Keratinocyte (primary cell): ENCODE results near the gene HMGB2. TPM values are rescaled to one million over a fixed set of nuclear protein-coding genes. Genes with fewer than 3 reads are reported as not detected.

ENCODE experiments used
- DNase-seq: peaks from one replicate; pipeline ENCODE4 v3.0.0-alpha.2; 2011; ENCODE audit warnings: low read depth, missing footprints, low spot score
- FAIRE-seq: peaks from 2 replicates; lab custom pipeline; 2011; peaks lifted over from hg19 to GRCh38; lab: Jason Lieb, UNC
- H2AFZ ChIP-seq: 2 replicates; pipeline ENCODE4 v1.6.0; 2012; ENCODE audit warnings: low read length, control low read depth, inconsistent platforms; ENCODE audit not compliant: control insufficient read depth
- H3K27ac ChIP-seq: 2 replicates; pipeline ENCODE4 v1.5.1; 2011; ENCODE audit warnings: low read length; ENCODE audit not compliant: control insufficient read depth, insufficient read depth
- H3K27me3 ChIP-seq: 3 replicates; pipeline ENCODE4 v1.6.0; 2011; ENCODE audit warnings: low read length; ENCODE audit not compliant: control insufficient read depth, insufficient read depth; ENCODE audit errors: extremely low read depth
- H3K36me3 ChIP-seq, 2 experiments: 2 replicates in 1 of 2; 3 replicates in 1 of 2; pipeline ENCODE4 v1.5.1; 2011; ENCODE audit warnings: low read length in 2 of 2, mild to moderate bottlenecking in 1 of 2; ENCODE audit not compliant: control insufficient read depth in 2 of 2, insufficient read depth in 2 of 2; ENCODE audit errors: extremely low read depth in 1 of 2
- H3K4me1 ChIP-seq: 3 replicates; pipeline ENCODE4 v1.5.1; 2011; ENCODE audit warnings: low read length; ENCODE audit not compliant: control insufficient read depth, insufficient read depth; ENCODE audit errors: extremely low read depth
- H3K4me2 ChIP-seq: 3 replicates; pipeline ENCODE4 v1.6.0; 2011; ENCODE audit warnings: low read depth, low read length; ENCODE audit not compliant: control insufficient read depth, insufficient read depth; ENCODE audit errors: extremely low read depth
- H3K4me3 ChIP-seq, 3 experiments: fragments of 200-600 bp in 1 of 3; sonication (generic) in 1 of 3; 2 replicates in 2 of 3; 3 replicates in 1 of 3; pipeline ENCODE4 v1.5.1; 2011 to 2016; ENCODE audit warnings: low read length in 3 of 3, mild to moderate bottlenecking in 3 of 3, control low read depth in 2 of 3, inconsistent platforms in 1 of 3, low read depth in 1 of 3, mixed read lengths in 1 of 3, mixed run types in 1 of 3, moderate library complexity in 1 of 3; ENCODE audit not compliant: control insufficient read depth in 2 of 3, insufficient read depth in 2 of 3; ENCODE audit errors: extremely low read depth in 1 of 3
- H3K79me2 ChIP-seq: 2 replicates; pipeline ENCODE4 v1.6.0; 2012; ENCODE audit warnings: low read length; ENCODE audit not compliant: control insufficient read depth, insufficient read depth
- H3K9ac ChIP-seq: 3 replicates; pipeline ENCODE4 v1.6.0; 2011; ENCODE audit warnings: low read length; ENCODE audit not compliant: control insufficient read depth, insufficient read depth; ENCODE audit errors: extremely low read depth
- H3K9me1 ChIP-seq: 3 replicates; pipeline ENCODE4 v1.6.0; 2011; ENCODE audit warnings: low read length; ENCODE audit not compliant: control insufficient read depth, insufficient read depth; ENCODE audit errors: extremely low read depth
- H3K9me3 ChIP-seq: 2 replicates; pipeline ENCODE4 v1.5.1; 2012; ENCODE audit warnings: low read depth, low read length; ENCODE audit not compliant: control insufficient read depth
- H4K20me1 ChIP-seq: 3 replicates; pipeline ENCODE4 v1.6.0; 2011; ENCODE audit warnings: low read length; ENCODE audit not compliant: control insufficient read depth, insufficient read depth; ENCODE audit errors: extremely low read depth
- EZH2 ChIP-seq: IDR thresholded peaks from one replicate; pipeline ENCODE4 v1.6.1; 2012; ENCODE audit warnings: inconsistent platforms, mild to moderate bottlenecking, low read length, moderate library complexity
- dilution Hi-C: fragments of 300-500 bp; cut with MboI; formaldehyde crosslinking; loops from one replicate; pipeline ENCODE4 v1.7.0; 2020; ENCODE audit warnings: low sequenced_read_pairs; ENCODE audit not compliant: extremely low pct_ligation_motif_present
- polyA plus RNA-seq, 5 experiments: library from polyadenylated mRNA; depleted of rRNA in 3 of 5; stranded (reverse) in 3 of 5; stranded (forward) in 1 of 5; unstranded in 1 of 5; fragments of >200 nt; gene quantifications; 1 replicate in 1 of 5; 2 replicates in 3 of 5; 3 replicates in 1 of 5; pipeline versions ENCODE4 v1.2.1 to v1.2.3, GENCODE V29; 2011 to 2012; ENCODE audit warnings: missing spikeins in 2 of 5, low read depth in 1 of 5, low replicate concordance in 1 of 5
- TF ChIP-seq, protein P1 (sequence below), 3 experiments: IDR thresholded peaks in 1 of 3; conservative IDR thresholded peaks in 1 of 3; optimal IDR thresholded peaks in 1 of 3; 2 replicates in 2 of 3; 3 replicates in 1 of 3; pipeline versions ENCODE3 to v1.5.1; 2011; ENCODE audit warnings: low read length in 3 of 3, mild to moderate bottlenecking in 3 of 3, moderate library complexity in 2 of 3, control low read depth in 1 of 3, inconsistent platforms in 1 of 3; ENCODE audit not compliant: insufficient read depth in 2 of 3; ENCODE audit errors: extremely low read depth in 1 of 3

Gene HMGB2
- polyA plus RNA-seq, 1 donor (not counting 4 experiments of a cell fraction or from before 2014, with no cell fraction given) = 55.9 TPM

DNA sequence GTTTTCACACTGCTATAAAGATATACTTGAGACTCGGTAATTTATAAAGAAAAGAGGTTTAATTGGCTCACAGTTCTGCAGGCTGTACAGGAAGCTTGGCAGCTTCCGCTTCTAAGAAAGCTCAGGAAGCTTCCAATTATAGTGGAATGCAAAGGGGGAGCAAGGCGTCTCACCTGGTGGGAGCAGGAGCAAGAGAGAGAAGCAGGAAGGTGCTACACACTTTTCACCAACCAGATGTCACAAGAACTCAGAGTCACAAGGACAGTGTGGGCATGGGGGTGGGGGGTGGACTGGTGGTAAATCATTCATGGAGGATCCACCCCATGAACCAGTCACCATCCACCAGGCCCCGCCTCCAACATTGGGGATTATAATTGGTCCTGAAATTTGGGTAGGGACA lies 22.8 kb downstream of the HMGB2 start:
- H3K4me3 ChIP-seq = no peak overlapping the region
- H4K20me1 ChIP-seq = no peaks in the 10 kb centered on the region
- no peak overlapping the region for H3K27ac ChIP-seq
- no peak for DNase-seq
- TF ChIP-seq, protein P1, sequence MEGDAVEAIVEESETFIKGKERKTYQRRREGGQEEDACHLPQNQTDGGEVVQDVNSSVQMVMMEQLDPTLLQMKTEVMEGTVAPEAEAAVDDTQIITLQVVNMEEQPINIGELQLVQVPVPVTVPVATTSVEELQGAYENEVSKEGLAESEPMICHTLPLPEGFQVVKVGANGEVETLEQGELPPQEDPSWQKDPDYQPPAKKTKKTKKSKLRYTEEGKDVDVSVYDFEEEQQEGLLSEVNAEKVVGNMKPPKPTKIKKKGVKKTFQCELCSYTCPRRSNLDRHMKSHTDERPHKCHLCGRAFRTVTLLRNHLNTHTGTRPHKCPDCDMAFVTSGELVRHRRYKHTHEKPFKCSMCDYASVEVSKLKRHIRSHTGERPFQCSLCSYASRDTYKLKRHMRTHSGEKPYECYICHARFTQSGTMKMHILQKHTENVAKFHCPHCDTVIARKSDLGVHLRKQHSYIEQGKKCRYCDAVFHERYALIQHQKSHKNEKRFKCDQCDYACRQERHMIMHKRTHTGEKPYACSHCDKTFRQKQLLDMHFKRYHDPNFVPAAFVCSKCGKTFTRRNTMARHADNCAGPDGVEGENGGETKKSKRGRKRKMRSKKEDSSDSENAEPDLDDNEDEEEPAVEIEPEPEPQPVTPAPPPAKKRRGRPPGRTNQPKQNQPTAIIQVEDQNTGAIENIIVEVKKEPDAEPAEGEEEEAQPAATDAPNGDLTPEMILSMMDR (optimal IDR thresholded peaks at IDR 0.05 in 1 of 3, IDR thresholded peaks at IDR 0.05 in 1 of 3, conservative IDR thresholded peaks at IDR 0.05 in 1 of 3; ENCODE audit: extremely low read depth in 1 of 3, insufficient read depth in 2 of 3, low read length in 3 of 3) = no peak
- no peak for TF ChIP-seq EZH2
- H3K4me2 ChIP-seq = no peak overlapping the region
- H3K27me3 ChIP-seq = no peaks in the 10 kb centered on the region
- no peak overlapping the region for H3K9ac ChIP-seq
- dilution Hi-C loops = no loop called here
- H3K9me1 ChIP-seq = no peaks in the 10 kb centered on the region
- H3K9me3 ChIP-seq = no peaks in the 10 kb centered on the region
- no peak overlapping the region for H2AFZ ChIP-seq
- H3K4me1 ChIP-seq = peaks cover 2% of the 10 kb centered on the region
- H3K36me3 ChIP-seq = peaks cover 3 to 4% of the 10 kb centered on the region in 2 experiments
- FAIRE-seq = no peak
- no peaks in the 10 kb centered on the region for H3K79me2 ChIP-seq

DNA sequence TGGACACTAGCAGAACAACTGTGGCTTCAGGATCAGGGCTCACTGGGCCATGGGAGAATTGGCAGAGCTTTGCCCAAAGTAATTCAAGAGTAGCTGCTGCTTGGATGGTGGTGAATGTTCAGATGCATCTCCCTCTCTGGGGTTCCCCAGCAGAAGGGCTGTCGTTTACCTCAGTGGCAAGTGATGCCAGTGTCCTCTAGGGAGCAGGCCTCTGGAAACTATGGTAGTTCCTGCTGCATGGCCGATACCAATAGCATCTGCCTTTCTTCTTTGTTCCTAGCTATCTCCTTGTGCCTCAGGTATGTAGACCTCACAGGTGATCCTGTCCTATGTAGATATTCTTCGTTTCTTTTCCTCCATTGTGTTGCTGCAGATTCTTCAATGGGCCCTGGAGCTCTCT lies 26.4 kb downstream of the HMGB2 start:
- no peak for FAIRE-seq
- no peak for TF ChIP-seq EZH2
- TF ChIP-seq, protein P1 (optimal IDR thresholded peaks at IDR 0.05 in 1 of 3, IDR thresholded peaks at IDR 0.05 in 1 of 3, conservative IDR thresholded peaks at IDR 0.05 in 1 of 3; ENCODE audit: extremely low read depth in 1 of 3, insufficient read depth in 2 of 3, low read length in 3 of 3) = no peak
- H3K4me1 ChIP-seq = no peaks in the 10 kb centered on the region
- dilution Hi-C loops = no loop called here
- no peaks in the 10 kb centered on the region for H3K79me2 ChIP-seq
- no peaks in the 10 kb centered on the region for H3K9me1 ChIP-seq
- no peaks in the 10 kb centered on the region for H3K27me3 ChIP-seq
- H3K36me3 ChIP-seq = peaks cover 1 to 7% of the 10 kb centered on the region in 2 experiments
- H2AFZ ChIP-seq = no peak overlapping the region
- H3K9ac ChIP-seq = no peak overlapping the region
- H3K4me2 ChIP-seq = no peak overlapping the region
- DNase-seq = no peak
- no peak overlapping the region for H3K4me3 ChIP-seq
- H3K27ac ChIP-seq = no peak overlapping the region
- H3K9me3 ChIP-seq = no peaks in the 10 kb centered on the region
- no peaks in the 10 kb centered on the region for H4K20me1 ChIP-seq
